ENCODE data around the gene MSI1. TPM values are rescaled to one million over a fixed set of nuclear protein-coding genes. Genes with fewer than 3 reads are reported as not detected.

Gene MSI1
- total RNA-seq, 4 donors from 2014 or later: 0.16 to 9.2 (median 0.70) TPM

GRCh38 chr12:120367233-120367923, 1.6 kb downstream of the MSI1 start:
- H3K36me3 ChIP-seq: no peaks in the 10 kb centered on the region
- H3K27me3 ChIP-seq: peaks cover 60% of the 10 kb centered on the region
- peaks cover 0 to 25% (median 13%) of the 10 kb centered on the region in 3 donors for H3K4me1 ChIP-seq
- 60% methylated on average over 2 of the region's 10 CpGs; no CpG with 5 or more reads in 1 of the 2 donors for WGBS, 2 donors (ENCODE audit: low coverage in 1 of 2)
- TF ChIP-seq EP300 (IDR thresholded peaks at IDR 0.05) (no peak), POLR2AphosphoS5 (IDR thresholded peaks at IDR 0.05) (no peak), CTCF (IDR thresholded peaks at IDR 0.05) (no peak), POLR2A (IDR thresholded peaks at IDR 0.05) (no peak)
- H3K9me3 ChIP-seq: no peaks in the 10 kb centered on the region
- no peak overlapping the region for H3K27ac ChIP-seq
- H3K4me3 ChIP-seq: peak overlapping the region in 1 of 2 donors; percentile 56
- peak; percentile 23 for ATAC-seq

- Histone ChIP-seq H3K27me3 (peaks cover 57% of the 10 kb centered on the region), H3K9me3 (no peaks in the 10 kb centered on the region), H3K27ac (no peak overlapping the region), H3K4me3 (no peak overlapping the region), H3K36me3 (no peaks in the 10 kb centered on the region), H3K4me1 (peaks cover 0 to 30% (median 13%) of the 10 kb centered on the region in 3 donors)
- TF ChIP-seq CTCF (IDR thresholded peaks at IDR 0.05) (no peak), POLR2A (IDR thresholded peaks at IDR 0.05) (no peak), EP300 (IDR thresholded peaks at IDR 0.05) (no peak), POLR2AphosphoS5 (IDR thresholded peaks at IDR 0.05) (no peak)
- ATAC-seq: no peak
- 0 to 30% methylated on average over 1 to 2 of the region's 7 CpGs for WGBS, 2 donors (ENCODE audit: low coverage in 1 of 2)
Measured at GRCh38 chr12:120366845-120367232, 2.1 kb downstream of the MSI1 start.

- no peak overlapping the region for H3K27ac ChIP-seq
Measured at GRCh38 chr12:120366341-120366705, 2.6 kb downstream of the MSI1 start.

GRCh38 chr12:120365675-120366340, 3.2 kb downstream of the MSI1 start:
- peaks cover 0 to 40% (median 13%) of the 10 kb centered on the region in 3 donors for H3K4me1 ChIP-seq

More at GRCh38 chr12:120366341-120366705, 2.6 kb downstream of the MSI1 start:
- Histone ChIP-seq H3K36me3 (no peaks in the 10 kb centered on the region), H3K4me1 (peaks cover 0 to 35% (median 13%) of the 10 kb centered on the region in 3 donors), H3K4me3 (no peak overlapping the region), H3K27me3 (peaks cover 52% of the 10 kb centered on the region), H3K9me3 (no peaks in the 10 kb centered on the region)
- WGBS, 2 donors (ENCODE audit: low coverage in 1 of 2): 77 to 84% methylated on average over 3 to 7 of the region's 7 CpGs
- TF ChIP-seq POLR2AphosphoS5 (IDR thresholded peaks at IDR 0.05) (no peak), EP300 (IDR thresholded peaks at IDR 0.05) (no peak), POLR2A (IDR thresholded peaks at IDR 0.05) (no peak), CTCF (IDR thresholded peaks at IDR 0.05) (no peak)
- no peak for ATAC-seq

More at GRCh38 chr12:120365675-120366340, 3.2 kb downstream of the MSI1 start:
- no peaks in the 10 kb centered on the region for H3K36me3 ChIP-seq
- H3K9me3 ChIP-seq: no peaks in the 10 kb centered on the region
- no peak for TF ChIP-seq POLR2A (IDR thresholded peaks at IDR 0.05)
- TF ChIP-seq POLR2AphosphoS5 (IDR thresholded peaks at IDR 0.05): no peak
- TF ChIP-seq CTCF (IDR thresholded peaks at IDR 0.05): no peak
- TF ChIP-seq EP300 (IDR thresholded peaks at IDR 0.05): no peak
- H3K4me3 ChIP-seq: no peak overlapping the region
- ATAC-seq: no peak
- 70 to 95% methylated on average over 4 to 6 of the region's 13 CpGs for WGBS, 2 donors (ENCODE audit: low coverage in 1 of 2)
- peaks cover 46% of the 10 kb centered on the region for H3K27me3 ChIP-seq
- no peak overlapping the region for H3K27ac ChIP-seq
